ENCODE results near the gene MAPK7.
A peak's percentile ranks its signal among the peaks of the same experiment; 100 is the strongest.

MAPK7 gene

DNA sequence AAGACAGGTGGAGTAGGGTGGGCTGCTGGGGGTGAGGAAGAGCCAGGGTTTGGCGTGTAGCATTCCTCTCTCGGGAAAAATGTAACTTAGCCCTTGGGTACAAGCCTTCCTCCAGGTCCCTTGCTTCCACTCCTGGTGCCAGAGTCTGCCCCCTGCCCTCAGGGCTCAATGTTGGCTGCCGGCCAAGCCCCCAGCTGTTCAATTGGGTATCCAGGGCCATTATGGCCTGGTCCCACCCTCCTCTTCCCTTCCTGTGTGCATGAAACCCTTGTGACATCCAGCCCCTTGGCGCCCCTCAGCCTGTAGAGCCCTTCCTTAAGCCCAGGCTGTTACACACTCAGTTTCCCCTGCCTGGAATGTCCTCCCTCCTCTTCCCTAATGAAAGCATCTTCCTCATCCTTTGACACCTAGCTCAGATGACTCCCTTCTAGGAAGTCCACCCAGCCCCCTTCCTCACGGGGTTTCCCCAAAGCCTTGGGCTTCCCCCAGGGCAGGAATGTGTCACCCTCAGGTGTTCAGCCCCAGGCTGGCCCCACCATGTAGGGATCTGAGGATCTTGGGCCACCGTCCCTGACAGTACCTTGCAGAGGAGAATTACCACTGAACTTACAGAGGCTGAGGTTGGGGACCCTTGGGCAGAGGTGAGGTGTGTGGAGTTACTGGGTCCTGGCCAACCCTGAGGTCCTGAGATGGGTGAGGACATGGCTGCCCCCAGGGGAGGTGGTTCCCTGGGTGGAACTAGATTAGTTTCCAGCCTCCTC, 45.7 kb upstream of the MAPK7 start:
- no peak overlapping the region for H3K4me3 ChIP-seq (ENCODE audit: low read depth, low read length)
- no peak for DNase-seq (ENCODE audit: low read depth)
- TF ChIP-seq, protein P1, sequence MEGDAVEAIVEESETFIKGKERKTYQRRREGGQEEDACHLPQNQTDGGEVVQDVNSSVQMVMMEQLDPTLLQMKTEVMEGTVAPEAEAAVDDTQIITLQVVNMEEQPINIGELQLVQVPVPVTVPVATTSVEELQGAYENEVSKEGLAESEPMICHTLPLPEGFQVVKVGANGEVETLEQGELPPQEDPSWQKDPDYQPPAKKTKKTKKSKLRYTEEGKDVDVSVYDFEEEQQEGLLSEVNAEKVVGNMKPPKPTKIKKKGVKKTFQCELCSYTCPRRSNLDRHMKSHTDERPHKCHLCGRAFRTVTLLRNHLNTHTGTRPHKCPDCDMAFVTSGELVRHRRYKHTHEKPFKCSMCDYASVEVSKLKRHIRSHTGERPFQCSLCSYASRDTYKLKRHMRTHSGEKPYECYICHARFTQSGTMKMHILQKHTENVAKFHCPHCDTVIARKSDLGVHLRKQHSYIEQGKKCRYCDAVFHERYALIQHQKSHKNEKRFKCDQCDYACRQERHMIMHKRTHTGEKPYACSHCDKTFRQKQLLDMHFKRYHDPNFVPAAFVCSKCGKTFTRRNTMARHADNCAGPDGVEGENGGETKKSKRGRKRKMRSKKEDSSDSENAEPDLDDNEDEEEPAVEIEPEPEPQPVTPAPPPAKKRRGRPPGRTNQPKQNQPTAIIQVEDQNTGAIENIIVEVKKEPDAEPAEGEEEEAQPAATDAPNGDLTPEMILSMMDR (IDR thresholded peaks at IDR 0.05; ENCODE audit: control insufficient read depth, extremely low read depth, insufficient read depth), result no peak

DNA sequence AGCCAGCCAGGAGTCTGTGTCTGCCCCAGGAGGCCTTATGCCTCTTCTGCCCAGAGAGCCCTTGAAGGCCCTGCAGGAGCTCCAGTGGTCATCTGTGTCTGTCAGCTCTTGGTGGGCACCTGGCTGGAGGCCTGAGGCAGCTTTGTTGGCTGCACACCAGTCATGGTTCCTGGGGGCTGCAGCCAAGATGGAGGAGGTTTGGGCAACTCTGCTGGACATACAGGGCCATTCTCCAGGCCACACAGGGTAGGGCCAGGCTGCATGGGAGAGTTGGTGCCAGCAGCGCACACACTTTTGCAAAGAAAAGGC, 45.2 kb upstream of the MAPK7 start:
- no peak overlapping the region for H3K4me3 ChIP-seq (ENCODE audit: low read depth, low read length)
- no peak for DNase-seq (ENCODE audit: low read depth)
- TF ChIP-seq, protein P1 (IDR thresholded peaks at IDR 0.05; ENCODE audit: control insufficient read depth, extremely low read depth, insufficient read depth), result no peak

DNA sequence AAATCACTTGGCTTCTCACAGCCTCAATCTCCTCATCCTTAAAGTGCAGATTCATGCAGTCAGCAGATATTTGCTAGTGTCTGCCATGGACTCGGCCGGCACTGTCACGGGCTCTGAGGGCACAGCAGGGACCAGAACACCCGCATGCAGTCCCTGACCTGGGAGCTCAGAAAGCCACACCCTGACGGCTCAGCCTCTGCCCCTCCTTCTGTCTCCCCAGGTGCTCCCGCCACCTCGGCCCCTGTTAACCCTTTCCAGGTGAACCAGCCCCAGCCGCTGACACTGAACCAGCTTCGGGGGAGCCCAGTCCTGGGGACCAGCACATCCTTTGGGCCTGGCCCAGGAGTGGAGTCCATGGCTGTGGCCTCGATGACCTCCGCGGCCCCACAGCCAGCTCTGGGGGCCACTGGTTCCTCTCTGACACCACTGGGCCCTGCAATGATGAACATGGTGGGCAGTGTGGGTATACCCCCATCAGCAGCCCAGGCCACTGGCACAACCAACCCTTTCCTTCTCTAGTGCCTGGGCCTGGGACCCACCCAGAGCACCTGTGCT, 44.5 kb upstream of the MAPK7 start:
- no peak overlapping the region for H3K4me3 ChIP-seq (ENCODE audit: low read depth, low read length)
- DNase-seq (ENCODE audit: low read depth), result no peak
- TF ChIP-seq, protein P1 (IDR thresholded peaks at IDR 0.05; ENCODE audit: control insufficient read depth, extremely low read depth, insufficient read depth), result no peak

DNA sequence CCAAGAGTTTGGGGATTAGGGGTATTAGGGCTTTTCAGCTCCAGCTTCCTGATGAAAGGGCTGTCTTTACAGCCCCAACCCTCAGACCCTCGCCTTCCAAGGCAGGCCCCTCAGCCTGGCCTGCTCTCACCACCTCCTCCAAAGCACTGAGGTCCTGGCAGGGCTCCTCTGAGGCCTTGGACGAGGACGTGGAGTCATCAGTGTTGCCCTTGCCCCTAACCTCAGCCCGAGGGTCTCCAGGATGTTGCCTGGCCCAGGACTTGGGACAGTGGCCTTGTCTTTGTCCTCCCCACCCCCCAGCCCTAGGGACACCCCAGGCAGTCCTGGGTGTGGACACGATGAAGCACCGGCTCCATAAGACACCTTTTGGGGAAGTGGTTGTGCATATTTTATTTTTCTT, 44.0 kb upstream of the MAPK7 start:
- DNase-seq (ENCODE audit: low read depth), result no peak
- TF ChIP-seq, protein P1 (IDR thresholded peaks at IDR 0.05; ENCODE audit: control insufficient read depth, extremely low read depth, insufficient read depth), result no peak
- H3K4me3 ChIP-seq (ENCODE audit: low read depth, low read length), result no peak overlapping the region

- no peak overlapping the region for H3K4me3 ChIP-seq (ENCODE audit: low read depth, low read length)
- no peak for DNase-seq (ENCODE audit: low read depth)
- TF ChIP-seq, protein P1 (IDR thresholded peaks at IDR 0.05; ENCODE audit: control insufficient read depth, extremely low read depth, insufficient read depth), result no peak
These were observed 42.2 kb upstream of the MAPK7 start for GRCh38 chr17:19335951-19336631.

DNA sequence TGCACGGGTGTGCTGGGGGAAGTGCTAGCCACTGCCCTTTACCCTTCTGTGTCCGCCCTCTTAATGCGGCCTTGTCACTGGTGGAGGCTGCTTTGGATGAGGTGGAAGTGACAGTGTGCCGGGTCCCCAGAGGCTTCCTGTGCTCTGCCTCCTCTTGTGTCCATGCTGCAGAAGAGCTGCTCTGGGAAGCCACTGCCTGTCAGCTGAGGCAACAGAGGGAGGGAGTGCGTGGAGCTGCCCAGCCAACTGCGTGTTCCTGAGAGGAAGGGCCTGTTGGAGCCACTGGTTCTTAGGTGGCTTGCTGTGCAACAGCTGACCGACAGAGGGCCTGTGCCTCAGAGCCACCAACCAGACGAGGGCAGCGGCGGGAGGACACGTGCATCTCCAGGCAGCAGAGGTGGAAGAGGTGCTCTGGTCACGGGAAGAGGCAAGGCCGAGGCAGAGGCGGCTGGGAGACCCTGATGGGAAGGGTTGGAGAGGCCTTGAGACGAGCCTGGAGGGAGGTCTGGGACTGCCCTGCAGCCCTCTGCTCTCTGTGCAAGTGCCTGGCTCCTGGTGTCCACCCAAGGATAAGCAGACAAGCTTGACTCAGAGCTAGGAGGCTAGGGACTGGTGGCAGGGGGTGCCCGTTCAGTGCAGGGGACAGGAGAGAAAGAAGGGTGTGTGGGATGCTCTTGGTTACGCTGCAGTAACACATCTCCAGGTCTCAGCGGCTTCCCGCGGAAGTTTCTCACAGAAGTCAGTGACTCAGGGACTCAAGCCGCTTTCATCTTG, 41.2 kb upstream of the MAPK7 start:
- TF ChIP-seq, protein P1 (IDR thresholded peaks at IDR 0.05; ENCODE audit: control insufficient read depth, extremely low read depth, insufficient read depth), result peak; percentile 33
- DNase-seq (ENCODE audit: low read depth), result no peak
- H3K4me3 ChIP-seq (ENCODE audit: low read depth, low read length), result no peak overlapping the region

Measured in LNCaP clone FGC (cell line).